IMR-90 (cell line): ENCODE measurements around the gene SLC25A38. TPM values are rescaled to one million over a fixed set of nuclear protein-coding genes. Genes with fewer than 3 reads are reported as not detected.

Source experiments
- ATAC-seq: fragments of 200-7000 bp; cut with Tn5 transposase; 2 replicates; pipeline ENCODE4 v1.9.1; 2020; ENCODE audit warnings: low read depth, mild to moderate bottlenecking, moderate library complexity
- BruUV-seq: library from RNA; stranded (reverse); fragments of 400-500 nt; replicated peaks from 2 replicates; lab custom pipeline; 2021; lab: Mats Ljungman, UMichigan
- CTCF ChIA-PET: fragments of 300-600 bp; formaldehyde crosslinking; extraction: SDS; loops from one replicate; lab custom pipeline; 2021; ENCODE audit warnings: antibody characterized with exemption; lab: Yijun Ruan, JAX
- POLR2A ChIA-PET: fragments of 300-600 bp; sonication (Branson Sonifier 250); formaldehyde crosslinking; loops from one replicate; lab custom pipeline; 2022; ENCODE audit warnings: antibody characterized with exemption; ENCODE audit not compliant: unreplicated experiment; lab: Charles Lee
- DNase-seq: peaks from one replicate; pipeline ENCODE4 v3.0.0; 2013
- H2AFZ ChIP-seq: replicated peaks from 2 replicates; pipeline ENCODE3; 2013; ENCODE audit warnings: low read length, mild to moderate bottlenecking; ENCODE audit not compliant: poor library complexity
- H2AK5ac ChIP-seq: 2 replicates; pipeline ENCODE4 v1.6.1; 2013; ENCODE audit warnings: low read depth, low read length, inconsistent platforms
- H2AK9ac ChIP-seq: replicated peaks from 2 replicates; pipeline ENCODE3; 2013; ENCODE audit warnings: mild to moderate bottlenecking, low read depth, low read length, moderate library complexity; ENCODE audit not compliant: poor library complexity
- H2BK120ac ChIP-seq: 2 replicates; pipeline ENCODE4 v1.6.1; 2013; ENCODE audit warnings: low read depth, low read length, inconsistent platforms
- H2BK15ac ChIP-seq: 3 replicates; pipeline ENCODE4 v1.6.1; 2013; ENCODE audit warnings: low read depth, low read length, inconsistent platforms
- H2BK20ac ChIP-seq: 2 replicates; pipeline ENCODE4 v1.6.1; 2013; ENCODE audit warnings: low read depth, mild to moderate bottlenecking, inconsistent platforms, low read length, moderate library complexity
- H2BK5ac ChIP-seq: 2 replicates; pipeline ENCODE4 v1.6.1; 2013; ENCODE audit warnings: mild to moderate bottlenecking, low read depth, low read length, inconsistent platforms; ENCODE audit not compliant: poor library complexity, severe bottlenecking
- H3K14ac ChIP-seq: replicated peaks from 2 replicates; pipeline ENCODE4 v1.6.1; 2013; ENCODE audit warnings: low read depth, low read length, inconsistent platforms
- H3K18ac ChIP-seq: 2 replicates; pipeline ENCODE4 v1.6.1; 2013; ENCODE audit warnings: low read depth, low read length, control low read depth
- H3K23ac ChIP-seq: 2 replicates; pipeline ENCODE4 v1.6.1; 2013; ENCODE audit warnings: low read depth, low read length, inconsistent platforms
- H3K27ac ChIP-seq: 2 replicates; pipeline ENCODE4 v1.5.1; 2013; ENCODE audit warnings: mild to moderate bottlenecking, control low read depth, low read length; ENCODE audit not compliant: insufficient read depth
- H3K27me3 ChIP-seq: 2 replicates; pipeline ENCODE4 v1.6.1; 2013; ENCODE audit warnings: low read length; ENCODE audit not compliant: control insufficient read depth, insufficient read depth
- H3K36me3 ChIP-seq: 2 replicates; pipeline ENCODE4 v1.6.1; 2013; ENCODE audit warnings: low read length, mixed read lengths; ENCODE audit not compliant: control insufficient read depth, insufficient read depth
- H3K4ac ChIP-seq: 2 replicates; pipeline ENCODE4 v1.6.1; 2013; ENCODE audit warnings: low read depth, low read length, inconsistent platforms
- H3K4me1 ChIP-seq: 2 replicates; pipeline ENCODE4 v1.6.1; 2013; ENCODE audit warnings: low read length, mixed read lengths; ENCODE audit not compliant: control insufficient read depth, insufficient read depth
- H3K4me2 ChIP-seq: 2 replicates; pipeline ENCODE4 v1.6.1; 2013; ENCODE audit warnings: low read depth, mild to moderate bottlenecking, control low read depth, low read length, moderate library complexity
- H3K4me3 ChIP-seq: 2 replicates; pipeline ENCODE4 v1.5.1; 2013; ENCODE audit warnings: low read depth, mild to moderate bottlenecking, control low read depth, low read length, moderate library complexity; ENCODE audit not compliant: insufficient read depth
- H3K56ac ChIP-seq: 2 replicates; pipeline ENCODE4 v1.6.1; 2013; ENCODE audit warnings: low read length, inconsistent platforms; ENCODE audit not compliant: insufficient read depth; ENCODE audit errors: extremely low read depth
- H3K79me1 ChIP-seq, 2 experiments: 2 replicates each; pipeline ENCODE4 v1.6.1; 2013; ENCODE audit warnings: low read length in 2 of 2, inconsistent platforms in 1 of 2, low read depth in 1 of 2
- H3K9ac ChIP-seq: 2 replicates; pipeline ENCODE4 v1.6.1; 2013; ENCODE audit warnings: low read depth, low read length, control low read depth
- H3K9me1 ChIP-seq: 2 replicates; pipeline ENCODE4 v1.6.1; 2013; ENCODE audit warnings: low read length, inconsistent platforms; ENCODE audit not compliant: insufficient read depth
- H3K9me3 ChIP-seq: 2 replicates; pipeline ENCODE4 v1.6.1; 2013; ENCODE audit warnings: low read length; ENCODE audit not compliant: control insufficient read depth, insufficient read depth
- H4K20me1 ChIP-seq: 2 replicates; pipeline ENCODE4 v1.6.1; 2013; ENCODE audit warnings: low read length, inconsistent platforms; ENCODE audit not compliant: insufficient read depth
- H4K5ac ChIP-seq: 2 replicates; pipeline ENCODE4 v1.6.1; 2013; ENCODE audit warnings: mild to moderate bottlenecking, low read depth, low read length, control low read depth
- H4K8ac ChIP-seq, 2 experiments: 2 replicates each; pipeline ENCODE4 v1.6.1; 2013; ENCODE audit warnings: low read depth in 2 of 2, low read length in 2 of 2, control low read depth in 1 of 2, inconsistent platforms in 1 of 2
- H4K91ac ChIP-seq: 2 replicates; pipeline ENCODE4 v1.6.1; 2013; ENCODE audit warnings: low read depth, low read length, inconsistent platforms; ENCODE audit not compliant: insufficient read depth
- FOS ChIP-seq: fragments of 150-350 bp; IDR thresholded peaks from 2 replicates; pipeline ENCODE4 v1.6.1; 2016; ENCODE audit warnings: low read depth, low read length
- MAFK ChIP-seq: IDR thresholded peaks from 2 replicates; pipeline ENCODE4 v1.6.1; 2012; ENCODE audit warnings: low read depth, low read length, improper control_type of control experiment
- MAZ ChIP-seq: IDR thresholded peaks from 2 replicates; pipeline ENCODE4 v1.6.1; 2012; ENCODE audit warnings: low read depth, mild to moderate bottlenecking, low read length, improper control_type of control experiment, moderate library complexity, borderline replicate concordance
- RAD21 ChIP-seq: IDR thresholded peaks from 2 replicates; pipeline ENCODE4 v1.6.1; 2012; ENCODE audit warnings: low read length, improper control_type of control experiment
- WGBS, 2 experiments: methylation state at CpG; one replicate each; pipeline versions ENCODE4 v1.1.5 to v1.1.7; 2013; ENCODE audit warnings: missing lambda C conversion rate in 2 of 2; ENCODE audit not compliant: insufficient read length in 1 of 2; ENCODE audit errors: extremely low coverage in 2 of 2; 5-methylcytosine and 5-hydroxymethylcytosine counted together
- dilution Hi-C: fragments of 300-500 bp; cut with HindIII; formaldehyde crosslinking; loops from one replicate; pipeline ENCODE4 v1.14.3; 2018; ENCODE audit warnings: low sequenced_read_pairs; ENCODE audit not compliant: unreplicated experiment
- in situ Hi-C: fragments of 300-500 bp; cut with MboI; formaldehyde crosslinking; loops from 3 replicates; pipeline ENCODE4 v1.14.3; 2019; ENCODE audit warnings: low sequenced_read_pairs, inconsistent platforms, mixed read lengths
- intact Hi-C: fragments of 100-400 bp; cut with micrococcal nuclease; formaldehyde crosslinking; loops from 2 replicates; pipeline ENCODE4 v1.10.0; 2022
- polyA plus RNA-seq, 3 experiments: library from polyadenylated mRNA; depleted of rRNA; stranded (reverse); fragments of >200 nt; gene quantifications; 2 replicates each; pipeline ENCODE4 v1.2.3, GENCODE V29; 2012; ENCODE audit warnings: low replicate concordance in 1 of 3
- total RNA-seq: library from RNA; depleted of rRNA; stranded (reverse); fragments of >200 nt; gene quantifications from 2 replicates; pipeline ENCODE4 v1.2.3, GENCODE V29; 2012

The SLC25A38 gene
- total and polyA plus RNA-seq, 2 of the 4 experiments (the other 2 are of a cell fraction) = 17.4 to 22.6 TPM

DNA sequence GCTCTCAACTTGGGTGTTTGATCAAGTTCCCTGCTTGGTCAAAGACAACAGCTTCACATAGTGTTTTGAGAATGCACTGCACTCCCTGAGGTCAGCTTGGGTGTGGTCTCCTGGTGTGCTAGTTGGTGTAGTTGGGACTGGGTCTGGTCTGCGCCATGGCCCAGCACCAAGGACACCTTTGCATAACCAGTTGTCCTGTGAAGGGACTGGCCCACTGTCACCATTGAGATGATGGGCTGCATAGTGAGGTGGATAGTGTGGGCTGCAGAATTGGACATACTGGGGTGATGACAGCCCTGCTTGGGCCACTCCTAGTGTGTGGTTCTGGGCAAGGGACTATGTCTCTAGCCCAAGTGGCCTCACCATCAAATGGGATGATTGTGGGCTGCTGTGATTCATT lies 32.8 kb downstream of the SLC25A38 start:
- BruUV-seq = no TSS peak
- Histone ChIP-seq H2AFZ (peak overlapping the region; percentile 18), H3K4me2 (no peak overlapping the region), H3K36me3 (peaks cover 29% of the 10 kb centered on the region), H3K27me3 (no peaks in the 10 kb centered on the region), H3K27ac (no peak overlapping the region), H2BK120ac (no peak overlapping the region), H4K5ac (no peak overlapping the region), H3K79me1 (peaks cover 2 to 10% of the 10 kb centered on the region in 2 experiments), H3K4me3 (no peak overlapping the region), H3K56ac (no peak overlapping the region), H2AK5ac (no peak overlapping the region), H2BK20ac (no peak overlapping the region), H3K9ac (no peak overlapping the region), H2AK9ac (no peak overlapping the region), H3K4me1 (no peaks in the 10 kb centered on the region), H3K4ac (no peak overlapping the region), H3K9me3 (no peaks in the 10 kb centered on the region), H4K8ac (no peak overlapping the region), H2BK5ac (no peak overlapping the region), H3K18ac (no peak overlapping the region), H4K91ac (no peak overlapping the region), H2BK15ac (no peak overlapping the region), H3K9me1 (no peaks in the 10 kb centered on the region; the same call in 1 of the 2 replicates), H4K20me1 (peaks cover 23% of the 10 kb centered on the region), H3K14ac (no peak overlapping the region), H3K23ac (no peak overlapping the region)
- in situ Hi-C loops (no loop called here), intact Hi-C loops (loop anchor here (1.0 kb wide), 1 partner anchor 763 kb away; no protein-coding TSS in a partner anchor), dilution Hi-C loops (no loop called here)
- WGBS, 2 experiments = 100% methylated on average over 1 of the region's 1 CpG; no CpG with 5 or more reads in 1 of the 2 experiments
- DNase-seq (no peak), ATAC-seq (no peak)
- ChIA-PET POLR2A (no interaction called here), CTCF (interaction anchor here (0.6 to 1.8 kb wide), 2 partner anchors 84 to 314 kb away, joined by 5 to 6 read pairs; no protein-coding TSS in a partner anchor)
- no peak for TF ChIP-seq MAZ
- TF ChIP-seq RAD21 = no peak
- TF ChIP-seq FOS = no peak
- TF ChIP-seq MAFK = no peak
